ENCODE data around the gene INF2.

DNA sequence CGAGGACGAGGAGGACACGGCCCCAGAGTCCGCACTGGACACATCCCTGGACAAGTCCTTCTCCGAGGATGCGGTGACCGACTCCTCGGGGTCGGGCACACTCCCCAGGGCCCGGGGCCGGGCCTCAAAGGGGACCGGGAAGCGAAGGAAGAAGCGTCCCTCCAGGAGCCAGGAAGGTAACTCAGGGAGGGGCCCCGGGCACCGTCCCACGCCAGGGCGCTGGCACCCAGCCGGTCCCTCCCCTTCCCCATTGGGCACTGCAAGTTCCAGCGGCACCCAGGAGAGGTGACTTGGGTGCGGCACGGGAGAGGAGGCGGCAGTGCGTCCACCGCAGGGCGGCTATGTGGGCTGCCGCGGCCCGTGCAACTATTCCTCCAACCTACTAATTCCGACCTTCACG is 25.3 kb downstream of the INF2 start:
- TF ChIP-seq, protein P1, sequence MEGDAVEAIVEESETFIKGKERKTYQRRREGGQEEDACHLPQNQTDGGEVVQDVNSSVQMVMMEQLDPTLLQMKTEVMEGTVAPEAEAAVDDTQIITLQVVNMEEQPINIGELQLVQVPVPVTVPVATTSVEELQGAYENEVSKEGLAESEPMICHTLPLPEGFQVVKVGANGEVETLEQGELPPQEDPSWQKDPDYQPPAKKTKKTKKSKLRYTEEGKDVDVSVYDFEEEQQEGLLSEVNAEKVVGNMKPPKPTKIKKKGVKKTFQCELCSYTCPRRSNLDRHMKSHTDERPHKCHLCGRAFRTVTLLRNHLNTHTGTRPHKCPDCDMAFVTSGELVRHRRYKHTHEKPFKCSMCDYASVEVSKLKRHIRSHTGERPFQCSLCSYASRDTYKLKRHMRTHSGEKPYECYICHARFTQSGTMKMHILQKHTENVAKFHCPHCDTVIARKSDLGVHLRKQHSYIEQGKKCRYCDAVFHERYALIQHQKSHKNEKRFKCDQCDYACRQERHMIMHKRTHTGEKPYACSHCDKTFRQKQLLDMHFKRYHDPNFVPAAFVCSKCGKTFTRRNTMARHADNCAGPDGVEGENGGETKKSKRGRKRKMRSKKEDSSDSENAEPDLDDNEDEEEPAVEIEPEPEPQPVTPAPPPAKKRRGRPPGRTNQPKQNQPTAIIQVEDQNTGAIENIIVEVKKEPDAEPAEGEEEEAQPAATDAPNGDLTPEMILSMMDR (IDR thresholded peaks at IDR 0.05), result no peak
- no peak for TF ChIP-seq POLR2AphosphoS5 (IDR thresholded peaks at IDR 0.05)
